GM12878 (cell line): ENCODE results near the gene ZPR1.

Experiments used
- SUZ12 ChIP-seq: fragments of 200-600 bp; sonication (generic); IDR thresholded peaks from one replicate; pipeline ENCODE4 v1.6.1; 2018; ENCODE audit warnings: antibody characterized with exemption, mild to moderate bottlenecking; ENCODE audit not compliant: unreplicated experiment
- TF ChIP-seq, protein P1 (sequence below): IDR thresholded peaks from 2 replicates; pipeline ENCODE4 v1.6.1; 2012; ENCODE audit warnings: mild to moderate bottlenecking, low read depth, low read length

DNA sequence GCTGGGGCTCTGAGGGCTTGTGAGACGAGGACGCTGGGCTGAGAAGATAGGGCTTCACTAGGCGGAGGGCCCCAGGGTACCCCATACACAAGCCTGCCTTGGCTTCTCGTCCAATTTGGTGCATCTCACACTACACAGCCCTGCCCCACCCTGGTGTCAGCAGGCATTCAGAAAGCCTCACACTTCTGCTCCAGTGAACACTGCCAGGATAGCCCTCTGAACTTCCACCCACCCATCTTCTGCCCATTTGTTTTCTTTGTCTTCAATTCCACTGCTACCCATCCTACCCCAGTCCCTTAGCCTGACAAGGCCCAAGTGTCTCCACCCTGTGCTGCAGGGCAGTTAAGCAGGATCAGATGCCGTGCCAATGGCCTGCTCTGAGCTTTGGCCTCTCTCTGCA, 13.2 kb downstream of the ZPR1 start:
- TF ChIP-seq, protein P1, sequence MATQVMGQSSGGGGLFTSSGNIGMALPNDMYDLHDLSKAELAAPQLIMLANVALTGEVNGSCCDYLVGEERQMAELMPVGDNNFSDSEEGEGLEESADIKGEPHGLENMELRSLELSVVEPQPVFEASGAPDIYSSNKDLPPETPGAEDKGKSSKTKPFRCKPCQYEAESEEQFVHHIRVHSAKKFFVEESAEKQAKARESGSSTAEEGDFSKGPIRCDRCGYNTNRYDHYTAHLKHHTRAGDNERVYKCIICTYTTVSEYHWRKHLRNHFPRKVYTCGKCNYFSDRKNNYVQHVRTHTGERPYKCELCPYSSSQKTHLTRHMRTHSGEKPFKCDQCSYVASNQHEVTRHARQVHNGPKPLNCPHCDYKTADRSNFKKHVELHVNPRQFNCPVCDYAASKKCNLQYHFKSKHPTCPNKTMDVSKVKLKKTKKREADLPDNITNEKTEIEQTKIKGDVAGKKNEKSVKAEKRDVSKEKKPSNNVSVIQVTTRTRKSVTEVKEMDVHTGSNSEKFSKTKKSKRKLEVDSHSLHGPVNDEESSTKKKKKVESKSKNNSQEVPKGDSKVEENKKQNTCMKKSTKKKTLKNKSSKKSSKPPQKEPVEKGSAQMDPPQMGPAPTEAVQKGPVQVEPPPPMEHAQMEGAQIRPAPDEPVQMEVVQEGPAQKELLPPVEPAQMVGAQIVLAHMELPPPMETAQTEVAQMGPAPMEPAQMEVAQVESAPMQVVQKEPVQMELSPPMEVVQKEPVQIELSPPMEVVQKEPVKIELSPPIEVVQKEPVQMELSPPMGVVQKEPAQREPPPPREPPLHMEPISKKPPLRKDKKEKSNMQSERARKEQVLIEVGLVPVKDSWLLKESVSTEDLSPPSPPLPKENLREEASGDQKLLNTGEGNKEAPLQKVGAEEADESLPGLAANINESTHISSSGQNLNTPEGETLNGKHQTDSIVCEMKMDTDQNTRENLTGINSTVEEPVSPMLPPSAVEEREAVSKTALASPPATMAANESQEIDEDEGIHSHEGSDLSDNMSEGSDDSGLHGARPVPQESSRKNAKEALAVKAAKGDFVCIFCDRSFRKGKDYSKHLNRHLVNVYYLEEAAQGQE = no peak
- TF ChIP-seq SUZ12 = no peak
